ENCODE measurements around the gene PKHD1. TPM values are rescaled to one million over a fixed set of nuclear protein-coding genes. Genes with fewer than 3 reads are reported as not detected.

Gene PKHD1
- total RNA-seq, 1 donor from 2014 or later = 1.3 TPM

- no peak for TF ChIP-seq CTCF (IDR thresholded peaks at IDR 0.05; ENCODE audit: unreplicated experiment)
- Mint-ChIP-seq H3K9me3 (ENCODE audit: low read depth) (peaks cover 6% of the 10 kb centered on the region), H3K27me3 (no peaks in the 10 kb centered on the region), H3K27ac (no peak overlapping the region), H3K4me1 (ENCODE audit: low read depth) (peaks cover 12% of the 10 kb centered on the region), H3K4me3 (ENCODE audit: low read depth) (no peak overlapping the region), H3K36me3 (ENCODE audit: insufficient read depth) (no peaks in the 10 kb centered on the region)
- DNase-seq (ENCODE audit: low spot score, unreplicated experiment) = no peak
These were observed 150.7 kb downstream of the PKHD1 start for GRCh38 chr6:51936531-51937290.

- no peaks in the 10 kb centered on the region for H3K9me3 Mint-ChIP-seq (ENCODE audit: low read depth)
These were observed 153.3 kb downstream of the PKHD1 start for GRCh38 chr6:51934098-51934497.

GRCh38 chr6:51932956-51933355, 154.5 kb downstream of the PKHD1 start:
- Mint-ChIP-seq H3K27me3 (no peaks in the 10 kb centered on the region), H3K9me3 (ENCODE audit: low read depth) (no peaks in the 10 kb centered on the region), H3K36me3 (ENCODE audit: insufficient read depth) (no peaks in the 10 kb centered on the region), H3K4me1 (ENCODE audit: low read depth) (peaks cover 33% of the 10 kb centered on the region), H3K27ac (no peak overlapping the region), H3K4me3 (ENCODE audit: low read depth) (no peak overlapping the region)
- no peak for DNase-seq (ENCODE audit: low spot score, unreplicated experiment)
- no peak for TF ChIP-seq CTCF (IDR thresholded peaks at IDR 0.05; ENCODE audit: unreplicated experiment)

More at GRCh38 chr6:51934098-51934497, 153.3 kb downstream of the PKHD1 start:
- Mint-ChIP-seq H3K4me3 (ENCODE audit: low read depth) (no peak overlapping the region), H3K27ac (no peak overlapping the region), H3K27me3 (no peaks in the 10 kb centered on the region), H3K36me3 (ENCODE audit: insufficient read depth) (no peaks in the 10 kb centered on the region), H3K4me1 (ENCODE audit: low read depth) (peaks cover 26% of the 10 kb centered on the region)
- no peak for DNase-seq (ENCODE audit: low spot score, unreplicated experiment)
- TF ChIP-seq CTCF (IDR thresholded peaks at IDR 0.05; ENCODE audit: unreplicated experiment) = peak; percentile 18

DNA sequence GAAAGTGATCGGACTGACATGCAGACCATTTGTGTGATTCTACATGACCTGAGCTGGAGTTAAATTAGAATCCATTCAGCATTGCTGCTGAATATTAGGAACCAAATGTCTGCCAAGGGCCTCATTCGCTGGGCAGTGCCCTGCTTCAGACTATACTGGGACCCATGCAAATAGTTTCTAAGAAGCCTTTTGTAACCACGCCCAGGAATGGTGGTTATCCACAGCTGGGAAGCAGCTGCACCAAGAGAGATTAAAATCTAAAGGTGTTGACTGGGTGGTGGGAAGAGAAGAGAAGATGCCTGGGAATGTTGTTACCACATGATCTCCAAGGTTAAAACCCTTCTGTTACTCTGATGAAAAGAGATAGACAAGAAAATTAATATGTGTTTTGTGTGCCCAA, 156.8 kb downstream of the PKHD1 start:
- Mint-ChIP-seq H3K4me3 (ENCODE audit: low read depth) (no peak overlapping the region), H3K27ac (no peak overlapping the region), H3K27me3 (no peaks in the 10 kb centered on the region), H3K36me3 (ENCODE audit: insufficient read depth) (no peaks in the 10 kb centered on the region), H3K4me1 (ENCODE audit: low read depth) (peaks cover 45% of the 10 kb centered on the region), H3K9me3 (ENCODE audit: low read depth) (no peaks in the 10 kb centered on the region)
- TF ChIP-seq CTCF (IDR thresholded peaks at IDR 0.05; ENCODE audit: unreplicated experiment) = no peak
- no peak for DNase-seq (ENCODE audit: low spot score, unreplicated experiment)

DNA sequence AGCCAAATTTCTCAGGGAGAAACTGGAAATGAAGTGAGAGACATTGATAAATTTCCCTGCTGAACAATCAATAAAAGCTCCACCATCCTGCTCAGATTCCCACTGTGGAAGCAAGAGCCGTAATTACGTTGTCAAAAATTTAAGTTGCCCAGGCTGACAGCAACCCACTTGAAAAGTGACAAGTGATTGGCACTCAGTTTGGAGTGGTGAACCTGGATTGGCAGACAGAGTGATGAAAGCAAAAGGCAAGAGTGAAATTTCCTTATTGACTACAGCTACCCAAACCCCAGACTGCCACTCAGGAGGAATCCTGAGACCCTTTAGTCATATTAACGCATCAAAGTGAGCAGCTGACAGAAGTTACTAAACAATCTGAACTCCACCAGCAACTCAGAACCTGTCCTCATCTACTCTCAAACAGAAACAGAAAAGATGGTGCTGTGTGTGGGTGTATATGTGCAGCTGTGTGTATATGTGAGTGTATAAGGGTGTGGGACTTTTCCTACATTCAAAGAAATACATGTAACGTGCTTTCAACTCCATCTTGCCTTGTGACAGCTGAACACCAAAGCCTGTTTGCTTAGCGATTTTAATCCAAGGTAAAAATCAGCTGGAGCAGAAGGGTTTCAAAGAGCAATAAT, 157.4 kb downstream of the PKHD1 start:
- Mint-ChIP-seq H3K4me1 (ENCODE audit: low read depth) (peaks cover 45% of the 10 kb centered on the region), H3K36me3 (ENCODE audit: insufficient read depth) (no peaks in the 10 kb centered on the region), H3K27me3 (no peaks in the 10 kb centered on the region), H3K27ac (no peak overlapping the region), H3K4me3 (ENCODE audit: low read depth) (no peak overlapping the region), H3K9me3 (ENCODE audit: low read depth) (peaks cover 2% of the 10 kb centered on the region)
- no peak for TF ChIP-seq CTCF (IDR thresholded peaks at IDR 0.05; ENCODE audit: unreplicated experiment)
- DNase-seq (ENCODE audit: low spot score, unreplicated experiment) = no peak
